ENCODE measurements around the gene ABHD17A.

Gene ABHD17A

DNA sequence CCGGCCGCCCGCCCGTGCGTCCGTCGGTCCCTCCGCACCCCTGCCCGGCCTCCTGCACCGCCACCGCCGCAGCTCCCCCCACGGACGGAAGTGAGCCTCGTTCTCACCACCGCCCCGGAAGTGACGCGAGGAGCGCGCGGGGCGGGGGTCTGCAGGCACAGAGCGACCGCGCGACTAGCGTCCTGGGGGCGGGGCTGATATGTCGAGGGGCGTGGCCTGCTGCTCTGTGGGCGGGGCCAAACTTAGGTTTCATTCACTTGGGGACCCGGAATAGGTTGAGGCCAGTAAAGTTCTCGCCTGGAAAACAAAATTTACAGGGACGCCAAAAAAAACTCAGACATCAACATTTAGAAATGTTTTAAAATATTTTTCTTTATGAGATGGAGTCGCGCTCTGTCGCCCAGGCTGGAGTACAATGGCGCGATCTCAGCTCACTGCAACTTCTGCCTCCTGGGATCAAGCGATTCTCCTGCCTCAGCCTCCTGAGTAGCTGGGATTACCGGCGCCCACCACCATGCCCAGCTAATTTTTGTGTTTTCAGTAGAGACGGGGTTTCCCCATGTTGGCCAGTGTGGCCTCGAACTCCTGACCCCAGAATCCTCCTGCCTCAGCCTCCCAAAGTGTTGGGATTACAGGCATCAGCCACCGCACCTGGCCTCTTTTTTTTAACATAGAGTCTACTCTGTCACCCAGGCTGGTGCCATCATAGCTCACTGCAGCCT, at the start of gene ABHD17A:
TSS of gene ABHD17A (minus strand) at position 99 of the 722 bp plus-strand sequence. CDS start 3,930 bp downstream, outside the sequence.
- DNase-seq (ENCODE audit: low spot score) = peak; percentile 93

DNA sequence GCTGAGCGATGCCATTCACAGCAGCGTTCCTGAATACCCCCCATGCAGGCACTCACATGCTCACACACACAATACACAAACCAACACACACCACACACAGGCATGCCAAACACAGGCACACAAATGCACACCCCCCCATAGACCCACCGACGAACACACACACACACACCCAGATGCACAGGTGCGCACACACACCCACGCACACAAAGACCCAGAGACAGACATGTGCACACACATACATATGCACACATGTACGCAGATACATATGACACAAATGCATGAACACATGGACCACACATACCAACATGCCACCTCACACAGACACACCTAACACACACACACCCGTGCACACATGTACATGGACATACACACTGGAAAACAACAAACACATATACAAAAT, 48.6 kb upstream of the ABHD17A start:
- DNase-seq (ENCODE audit: low spot score) = no peak

DNA sequence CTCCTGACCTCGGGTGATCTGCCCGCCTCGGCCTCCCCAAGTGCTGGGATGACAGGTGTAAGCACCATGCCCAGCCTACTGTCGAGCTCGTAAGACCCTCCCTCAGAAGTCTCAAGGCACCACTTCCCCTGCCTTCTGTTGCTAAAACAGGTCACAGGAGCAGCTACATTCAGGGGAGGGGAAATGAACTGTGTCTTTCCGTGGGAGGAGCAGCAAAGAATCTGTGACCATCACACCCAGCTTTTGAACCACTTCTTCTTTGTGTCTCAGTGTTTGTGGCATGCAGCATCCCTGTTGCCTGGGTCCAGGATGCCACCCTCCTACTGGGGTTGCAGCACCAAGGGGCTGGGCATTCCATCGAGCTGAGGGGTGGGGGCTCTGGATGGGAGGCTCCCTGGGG, 47.9 kb upstream of the ABHD17A start:
- DNase-seq (ENCODE audit: low spot score) = no peak

- DNase-seq (ENCODE audit: low spot score) = no peak
Measured at GRCh38 chr19:1932395-1932794, 47.1 kb upstream of the ABHD17A start.

- DNase-seq (ENCODE audit: low spot score) = no peak
Measured at GRCh38 chr19:1931445-1931844, 46.1 kb upstream of the ABHD17A start.

- DNase-seq (ENCODE audit: low spot score) = peak; percentile 73
Measured at GRCh38 chr19:1929021-1929742, 43.9 kb upstream of the ABHD17A start.

GRCh38 chr19:1925544-1925943, 40.2 kb upstream of the ABHD17A start:
- DNase-seq (ENCODE audit: low spot score) = no peak

DNA sequence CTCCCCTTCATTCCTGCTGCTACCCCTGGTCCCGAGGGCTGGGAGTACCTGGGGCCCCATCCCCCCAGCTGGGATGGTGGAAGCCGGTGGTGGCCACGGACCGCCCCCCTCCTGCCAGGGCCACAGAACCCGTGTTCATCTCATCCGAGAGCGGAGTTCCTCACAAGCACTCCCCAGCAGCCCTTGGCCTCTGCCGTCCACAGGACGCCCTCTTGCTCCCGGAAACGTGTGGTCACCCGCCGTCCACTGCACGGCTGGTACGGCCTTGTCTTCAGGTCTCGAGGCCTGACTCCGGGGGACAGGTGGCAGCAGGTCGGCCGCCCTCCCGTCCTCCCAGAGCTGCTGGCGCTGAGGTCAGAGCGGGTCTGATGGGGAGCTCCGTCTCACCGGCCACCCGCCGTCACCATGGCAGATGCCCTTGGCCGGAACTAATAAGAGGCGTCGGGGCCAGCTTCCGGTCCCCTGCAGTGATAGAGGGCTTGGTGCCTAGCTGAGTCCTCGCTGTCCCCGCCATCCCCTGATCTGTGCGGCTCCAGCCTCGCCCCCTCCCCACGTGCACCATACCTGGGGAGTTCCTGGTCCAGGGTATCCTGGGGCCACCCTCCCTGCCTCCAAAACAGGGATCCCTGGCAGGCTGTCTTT, 39.1 kb upstream of the ABHD17A start:
- no peak for DNase-seq (ENCODE audit: low spot score)

- peak; percentile 42 for DNase-seq (ENCODE audit: low spot score)
Measured at GRCh38 chr19:1923319-1923718, 38.0 kb upstream of the ABHD17A start.

- no peak for DNase-seq (ENCODE audit: low spot score)
Measured at GRCh38 chr19:1922803-1923202, 37.5 kb upstream of the ABHD17A start.

DNA sequence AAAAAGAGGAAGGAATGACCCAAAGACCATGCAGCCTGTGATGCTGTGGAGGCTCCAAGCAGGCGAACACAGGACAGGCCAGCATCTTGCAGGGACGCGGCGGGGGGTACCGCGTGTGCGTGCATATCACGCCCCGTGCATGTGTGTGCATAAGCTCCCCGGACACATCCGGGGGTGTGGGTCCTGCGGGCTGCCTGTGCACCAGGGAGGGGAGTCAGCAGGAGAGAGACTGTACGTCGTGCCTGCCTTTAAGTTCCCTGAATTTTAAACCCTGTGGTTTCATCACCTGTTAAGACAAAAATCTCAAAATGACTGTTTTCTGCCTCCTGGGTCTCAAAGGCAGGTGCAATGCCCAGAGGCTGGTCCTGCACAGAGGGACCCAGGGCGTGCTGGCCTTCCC, 36.5 kb upstream of the ABHD17A start:
- DNase-seq (ENCODE audit: low spot score) = no peak

GRCh38 chr19:1921326-1921725, 36.0 kb upstream of the ABHD17A start:
- no peak for DNase-seq (ENCODE audit: low spot score)

DNA sequence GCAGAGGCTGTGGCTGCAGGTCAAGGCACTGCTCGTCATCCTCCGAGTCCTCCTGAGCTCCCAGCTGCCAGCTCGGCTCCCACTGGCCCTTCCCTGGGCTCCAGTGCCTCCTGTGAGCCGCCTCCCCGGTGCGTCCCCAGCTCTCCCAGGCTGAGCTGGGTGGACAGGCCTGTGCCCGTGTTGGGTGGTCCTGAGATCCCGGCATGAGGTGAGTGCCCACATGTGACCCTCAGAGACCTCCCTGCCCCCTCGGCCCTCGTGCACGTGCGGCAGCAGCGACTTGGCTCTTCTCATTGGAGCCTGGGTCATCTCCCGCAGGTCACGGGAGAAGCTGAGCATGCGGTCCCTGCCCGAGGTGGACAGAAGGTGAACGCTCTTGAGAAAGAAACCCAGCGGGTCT, 35.3 kb upstream of the ABHD17A start:
- DNase-seq (ENCODE audit: low spot score) = no peak

DNA sequence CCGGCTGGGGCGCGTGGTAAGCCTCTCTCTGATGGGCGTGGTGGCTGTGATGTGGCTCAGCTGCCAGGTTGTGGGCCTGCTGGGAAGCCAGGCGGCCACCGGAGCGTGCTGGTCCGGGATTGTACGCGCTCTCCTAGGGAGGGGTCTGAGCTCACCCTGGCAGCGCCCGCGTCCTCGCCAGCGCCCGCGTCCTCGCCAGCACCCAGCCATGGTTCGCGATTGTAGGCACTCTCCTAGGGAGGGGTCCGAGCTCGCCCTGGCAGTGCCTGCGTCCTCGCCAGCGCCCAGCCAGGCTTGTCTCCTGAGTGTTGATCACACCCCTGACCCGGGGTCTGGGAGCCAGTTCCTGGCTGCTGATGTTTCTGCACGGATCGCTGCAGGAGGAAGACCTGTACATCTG, 33.7 kb upstream of the ABHD17A start:
- no peak for DNase-seq (ENCODE audit: low spot score)

DNA sequence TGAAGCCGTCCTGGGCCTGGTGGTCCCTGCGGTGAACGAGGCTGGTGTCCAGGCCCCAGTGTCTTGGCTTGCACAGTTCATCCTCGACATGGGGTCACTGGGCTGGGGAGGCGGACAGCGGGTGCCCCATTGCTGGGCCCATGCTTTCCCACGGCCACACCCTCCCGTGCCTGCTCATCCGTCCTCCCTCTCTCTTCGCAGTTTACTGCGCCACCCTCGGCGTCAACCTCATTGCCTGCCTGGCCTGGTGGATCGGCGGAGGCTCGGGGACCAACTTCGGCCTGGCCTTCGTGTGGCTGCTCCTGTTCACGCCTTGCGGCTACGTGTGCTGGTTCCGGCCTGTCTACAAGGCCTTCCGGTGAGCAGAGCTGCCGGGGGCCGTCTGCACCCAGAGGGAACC, 32.6 kb upstream of the ABHD17A start:
- DNase-seq (ENCODE audit: low spot score) = no peak

DNA sequence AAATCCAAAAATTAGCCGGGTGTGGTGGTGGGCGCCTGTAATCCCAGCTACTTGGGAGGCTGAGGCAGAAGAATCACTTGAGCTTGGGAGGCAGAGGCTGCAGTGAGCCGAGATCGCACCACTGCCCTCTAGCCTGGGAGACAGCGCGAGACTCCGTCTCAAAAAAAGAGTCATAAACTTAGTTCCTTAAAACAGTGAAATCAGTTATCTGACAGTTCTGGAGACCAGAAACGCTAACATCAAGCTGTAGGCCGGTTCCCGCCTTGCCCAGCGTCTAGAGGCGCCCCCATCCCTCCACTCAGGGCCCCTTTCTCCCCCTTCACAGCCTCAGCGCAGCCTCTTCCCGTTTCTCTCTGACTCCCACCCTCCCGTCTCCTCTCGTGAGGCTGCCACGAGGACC, 31.9 kb upstream of the ABHD17A start:
- DNase-seq (ENCODE audit: low spot score) = no peak

GRCh38 chr19:1914826-1915341, 29.6 kb upstream of the ABHD17A start:
- no peak for DNase-seq (ENCODE audit: low spot score)

DNA sequence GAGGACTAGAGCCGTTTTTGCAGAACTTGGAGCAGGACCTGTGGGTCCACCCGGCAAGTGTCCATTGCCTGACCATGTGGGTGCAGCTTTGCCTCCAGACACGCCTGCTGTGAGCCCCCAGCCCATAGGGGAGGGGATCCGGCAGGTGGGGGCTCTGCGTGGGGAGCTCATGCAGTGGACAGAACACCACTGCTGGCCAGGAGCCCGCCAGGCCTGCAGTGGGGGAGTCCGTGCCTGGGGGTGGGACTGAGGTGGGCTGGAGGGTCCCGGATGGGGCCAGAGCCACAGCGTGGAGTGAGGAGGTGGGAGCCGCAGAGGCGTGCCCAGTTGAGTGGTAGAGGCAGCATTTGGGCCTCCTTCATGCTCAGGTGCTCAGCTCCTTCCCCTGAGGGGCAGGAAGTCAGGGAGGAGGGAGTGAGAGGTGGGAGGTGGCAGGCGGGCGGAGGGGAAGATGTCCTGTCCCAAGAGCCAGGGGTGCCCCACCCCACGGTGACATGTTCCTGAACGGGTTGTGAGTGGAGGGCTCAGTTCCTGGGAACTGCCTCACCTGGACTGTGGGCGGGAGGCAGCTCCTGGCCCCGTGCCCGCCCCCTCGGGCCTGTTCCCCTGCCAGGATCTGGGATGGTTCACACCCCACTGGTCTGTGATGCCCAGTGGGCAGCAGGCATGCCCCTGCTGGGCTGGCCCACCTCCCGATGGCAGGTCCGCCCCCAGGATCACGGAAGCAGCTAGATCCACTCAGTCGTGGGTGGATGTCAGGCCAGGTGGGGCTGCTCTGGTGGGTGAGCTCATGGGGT, 28.7 kb upstream of the ABHD17A start:
- no peak for DNase-seq (ENCODE audit: low spot score)

- no peak for DNase-seq (ENCODE audit: low spot score)
Measured at GRCh38 chr19:1912760-1913505, 27.6 kb upstream of the ABHD17A start.

- no peak for DNase-seq (ENCODE audit: low spot score)
Measured at GRCh38 chr19:1911995-1912394, 26.7 kb upstream of the ABHD17A start.

DNA sequence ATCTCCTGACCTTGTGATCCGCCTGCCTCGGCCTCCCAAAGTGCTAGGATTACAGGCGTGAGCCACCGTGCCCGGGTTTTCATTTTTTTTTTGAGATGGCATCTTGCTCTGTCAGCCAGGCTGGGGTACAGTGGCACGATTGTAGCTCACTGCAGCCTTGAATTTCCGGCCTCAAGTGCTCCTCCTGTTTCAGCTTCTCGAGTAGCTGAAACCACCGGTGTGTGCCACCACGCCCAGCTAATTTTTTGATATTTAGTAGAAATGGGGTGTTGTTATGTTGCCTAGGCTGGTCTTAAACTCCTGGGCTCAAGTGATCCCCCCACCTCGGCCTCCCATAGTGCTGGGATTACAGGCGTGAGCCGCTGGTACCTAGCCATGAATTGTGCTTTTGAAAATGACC, 25.8 kb upstream of the ABHD17A start:
- no peak for DNase-seq (ENCODE audit: low spot score)
